Caco-2 (cell line): ENCODE data around the gene KCTD2. TPM values are rescaled to one million over a fixed set of nuclear protein-coding genes. Genes with fewer than 3 reads are reported as not detected.
"Not testable (repeated sequence)": the region's sequence is repeated elsewhere in the genome, so short reads cannot be mapped to it uniquely, and the experiment has no call there.

ENCODE experiments used
- BruUV-seq: library from RNA; stranded (reverse); fragments of 400-500 nt; replicated peaks from 2 replicates; lab custom pipeline; 2021; lab: Mats Ljungman, UMichigan
- CTCF ChIA-PET: fragments of 300-600 bp; sonication (Branson Sonifier 250); formaldehyde crosslinking; loops from one replicate; lab custom pipeline; 2022; ENCODE audit warnings: antibody characterized with exemption; lab: Charles Lee
- POLR2A ChIA-PET: fragments of 300-600 bp; sonication (Branson Sonifier 250); formaldehyde crosslinking; loops from one replicate; lab custom pipeline; 2022; ENCODE audit warnings: antibody characterized with exemption; lab: Charles Lee
- DNase-seq, 2 experiments: peaks; one replicate each; pipeline versions ENCODE4 v3.0.0 to v3.0.0-alpha.2; 2020 to 2022
- H3K27me3 ChIP-seq: replicated peaks from 2 replicates; pipeline ENCODE4 v1.6.0; 2011; ENCODE audit warnings: low read length; ENCODE audit not compliant: control insufficient read depth, insufficient read depth
- H3K36me3 ChIP-seq: 2 replicates; pipeline ENCODE4 v1.5.1; 2011; ENCODE audit warnings: low read length; ENCODE audit not compliant: control insufficient read depth, insufficient read depth
- H3K4me1 ChIP-seq: fragments of 250-450 bp; sonication (Bioruptor Pico); 2 replicates; pipeline ENCODE4 v1.5.1; 2020; ENCODE audit warnings: mild to moderate bottlenecking
- H3K4me3 ChIP-seq: 2 replicates; pipeline ENCODE4 v1.5.1; 2011; ENCODE audit warnings: low read depth, mild to moderate bottlenecking, control low read depth, low read length
- H3K9me3 ChIP-seq: fragments of 250-450 bp; sonication (Bioruptor Pico); 2 replicates; pipeline ENCODE4 v1.5.1; 2020; ENCODE audit warnings: mild to moderate bottlenecking, moderate library complexity
- H3K27ac Mint-ChIP-seq: one replicate; pipeline ENCODE4 v1.8.0; 2022; ENCODE audit warnings: mixed read lengths; ENCODE audit not compliant: unreplicated experiment
- H3K27me3 Mint-ChIP-seq: one replicate; pipeline ENCODE4 v1.8.0; 2022; ENCODE audit warnings: mixed read lengths; ENCODE audit not compliant: insufficient read depth, unreplicated experiment
- H3K36me3 Mint-ChIP-seq: one replicate; pipeline ENCODE4 v1.8.0; 2022; ENCODE audit warnings: mild to moderate bottlenecking, mixed read lengths; ENCODE audit not compliant: insufficient read depth, unreplicated experiment
- H3K4me1 Mint-ChIP-seq: one replicate; pipeline ENCODE4 v1.8.0; 2022; ENCODE audit warnings: low read depth, mixed read lengths; ENCODE audit not compliant: unreplicated experiment
- H3K4me3 Mint-ChIP-seq: one replicate; pipeline ENCODE4 v1.8.0; 2022; ENCODE audit warnings: mild to moderate bottlenecking, moderate library complexity, mixed read lengths; ENCODE audit not compliant: unreplicated experiment
- H3K9me3 Mint-ChIP-seq: one replicate; pipeline ENCODE4 v1.8.0; 2022; ENCODE audit warnings: mixed read lengths; ENCODE audit not compliant: unreplicated experiment
- CTCF ChIP-seq, 2 experiments: fragments of 200-600 bp in 1 of 2; IDR thresholded peaks; 1 replicate in 1 of 2; 2 replicates in 1 of 2; pipeline versions ENCODE4 v1.5.1 to v1.8.0; 2011 to 2022; ENCODE audit warnings: antibody characterized with exemption in 1 of 2, control low read depth in 1 of 2, inconsistent platforms in 1 of 2, low read depth in 1 of 2, low read length in 1 of 2, mild to moderate bottlenecking in 1 of 2, moderate library complexity in 1 of 2; ENCODE audit not compliant: insufficient read depth in 1 of 2, severe bottlenecking in 1 of 2, unreplicated experiment in 1 of 2
- intact Hi-C: fragments of 100-400 bp; cut with micrococcal nuclease; formaldehyde crosslinking; loops from one replicate; pipeline ENCODE4 v1.10.0; 2022; ENCODE audit not compliant: unreplicated experiment
- total RNA-seq: library from RNA; stranded (reverse); gene quantifications from 2 replicates; pipeline ENCODE4 v1.2.3, GENCODE V29; 2022

Gene KCTD2
- total RNA-seq, 1 experiment from 2014 or later, result 28.8 TPM

DNA sequence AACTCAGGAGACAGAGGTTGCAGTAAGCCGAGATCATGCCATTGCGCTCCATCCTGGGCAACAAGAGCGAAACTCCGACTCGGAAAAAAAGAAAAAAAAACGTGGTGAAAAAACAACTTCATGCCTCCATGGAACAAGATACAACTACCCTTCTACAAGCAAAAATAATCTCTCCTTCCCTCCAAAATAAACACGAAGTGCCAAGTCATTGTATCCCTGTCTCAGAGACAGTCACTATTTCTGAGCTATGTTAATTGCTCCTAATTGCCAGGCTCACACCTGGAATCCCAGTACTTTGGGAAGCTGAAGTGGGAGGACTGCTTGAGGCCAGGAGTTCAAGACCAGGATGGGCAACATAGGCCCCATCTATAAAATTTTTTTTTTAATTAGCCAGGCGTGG lies 21.7 kb downstream of the KCTD2 start:
- H3K9me3 Mint-ChIP-seq, result no peaks in the 10 kb centered on the region
- H3K36me3 Mint-ChIP-seq, result peaks cover 23% of the 10 kb centered on the region
- no TSS peak for BruUV-seq
- H3K9me3 ChIP-seq, result no peaks in the 10 kb centered on the region
- H3K4me1 Mint-ChIP-seq, result peaks cover 7% of the 10 kb centered on the region
- H3K4me1 ChIP-seq, result no peaks in the 10 kb centered on the region
- H3K27me3 Mint-ChIP-seq, result no peaks in the 10 kb centered on the region
- no peak overlapping the region for H3K4me3 ChIP-seq
- ChIA-PET CTCF (interaction anchor here (0.5 to 2.9 kb wide), 6 partner anchors 9 to 621 kb away, joined by 3 to 16 read pairs (median 4); partner anchors contain the start of gene MRPL58), POLR2A (no interaction called here)
- no peaks in the 10 kb centered on the region for H3K27me3 ChIP-seq
- no peak overlapping the region for H3K27ac Mint-ChIP-seq
- no peak for DNase-seq
- no peak for TF ChIP-seq CTCF (IDR thresholded peaks at IDR 0.05; ENCODE audit: insufficient read depth in 1 of 2, low read depth in 1 of 2, low read length in 1 of 2, severe bottlenecking in 1 of 2, unreplicated experiment in 1 of 2)
- peaks cover 4% of the 10 kb centered on the region; the same call in 1 of the 2 replicates for H3K36me3 ChIP-seq
- intact Hi-C loops, result loop anchor here (5.0 kb wide), 1 partner anchor 39 kb away; the partner anchor contains the start of gene ARMC7
- H3K4me3 Mint-ChIP-seq, result no peak overlapping the region

DNA sequence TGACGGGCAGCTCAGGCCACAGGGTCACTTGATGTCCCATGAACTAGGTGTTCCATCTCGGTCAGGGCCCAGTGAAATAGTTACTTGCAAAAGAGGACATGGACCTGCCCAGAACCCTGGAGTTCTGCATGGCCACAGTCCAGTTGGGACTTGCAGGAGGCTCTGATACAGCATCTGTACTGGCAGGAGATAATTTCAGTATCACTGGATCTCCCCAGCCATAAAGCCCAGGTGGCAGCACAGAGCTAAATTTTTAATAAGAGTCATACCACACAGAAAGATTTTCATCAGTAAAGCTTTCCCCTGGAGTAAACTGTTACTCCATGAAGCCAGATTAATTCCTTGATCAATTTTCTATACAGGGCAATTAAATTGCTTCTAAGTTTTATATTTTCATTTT lies 22.8 kb downstream of the KCTD2 start:
- Histone ChIP-seq H3K27me3 (no peaks in the 10 kb centered on the region), H3K36me3 (no peaks in the 10 kb centered on the region), H3K4me3 (no peak overlapping the region), H3K9me3 (no peaks in the 10 kb centered on the region), H3K4me1 (no peaks in the 10 kb centered on the region)
- DNase-seq, result peak in 1 of 2 experiments; percentile 51
- Mint-ChIP-seq H3K9me3 (no peaks in the 10 kb centered on the region), H3K36me3 (peaks cover 13% of the 10 kb centered on the region), H3K4me1 (peaks cover 7% of the 10 kb centered on the region), H3K4me3 (no peak overlapping the region), H3K27me3 (no peaks in the 10 kb centered on the region), H3K27ac (no peak overlapping the region)
- POLR2A ChIA-PET, result no interaction called here
- no TSS peak for BruUV-seq
- CTCF ChIA-PET, result interaction anchor here (0.5 to 2.9 kb wide), 11 partner anchors 10 to 133 kb away, joined by 3 to 16 read pairs (median 4); partner anchors contain the start of genes ARMC7, MRPL58 and SLC16A5
- intact Hi-C loops, result loop anchor here (5.0 kb wide), 1 partner anchor 38 kb away; the partner anchor contains the start of gene ARMC7
- TF ChIP-seq CTCF (IDR thresholded peaks at IDR 0.05; ENCODE audit: insufficient read depth in 1 of 2, low read depth in 1 of 2, low read length in 1 of 2, severe bottlenecking in 1 of 2, unreplicated experiment in 1 of 2), result peak; percentile 16 to 34

GRCh38 chr17:75071478-75072271 lies 24.6 kb downstream of the KCTD2 start:
- CTCF ChIA-PET, result interaction anchor here (0.6 to 1.8 kb wide), 3 partner anchors 12 to 37 kb away, joined by 3 to 9 read pairs (median 3); no protein-coding TSS in a partner anchor
- BruUV-seq, result not testable (repeated sequence)

GRCh38 chr17:75072909-75073308 lies 25.9 kb downstream of the KCTD2 start:
- H3K4me1 ChIP-seq, H3K4me3 ChIP-seq, BruUV-seq, POLR2A ChIA-PET, H3K27ac Mint-ChIP-seq, H3K27me3 Mint-ChIP-seq, intact Hi-C loops, DNase-seq, H3K36me3 ChIP-seq, H3K4me3 Mint-ChIP-seq, H3K9me3 Mint-ChIP-seq, H3K27me3 ChIP-seq, H3K9me3 ChIP-seq: not testable (repeated sequence)
- H3K36me3 Mint-ChIP-seq, result peaks cover 11% of the 10 kb centered on the region
- CTCF ChIA-PET, result interaction anchor here (1.8 kb wide), 1 partner anchor 13 kb away, joined by 9 read pairs; no protein-coding TSS in a partner anchor
- peaks cover 13% of the 10 kb centered on the region for H3K4me1 Mint-ChIP-seq

More at GRCh38 chr17:75071478-75072271, 24.6 kb downstream of the KCTD2 start:
- POLR2A ChIA-PET, H3K4me3 ChIP-seq, H3K4me3 Mint-ChIP-seq, H3K36me3 Mint-ChIP-seq, H3K4me1 ChIP-seq, intact Hi-C loops, H3K36me3 ChIP-seq, H3K9me3 Mint-ChIP-seq, H3K27me3 ChIP-seq, H3K27ac Mint-ChIP-seq, H3K9me3 ChIP-seq, H3K27me3 Mint-ChIP-seq, DNase-seq: not testable (repeated sequence)
- H3K4me1 Mint-ChIP-seq, result peaks cover 13% of the 10 kb centered on the region
